GM10266 (cell line): ENCODE data around the gene NEDD4.

Source experiments
- DNase-seq: peaks from one replicate; pipeline ENCODE4 v3.0.0; 2012; ENCODE audit errors: extremely low spot score
- TF ChIP-seq, protein P1 (sequence below): IDR thresholded peaks from 2 replicates; pipeline ENCODE4 v1.5.1; 2012; ENCODE audit warnings: mild to moderate bottlenecking, low read depth; ENCODE audit not compliant: control insufficient read depth, insufficient read depth; ENCODE audit errors: missing control alignments

Gene NEDD4

DNA sequence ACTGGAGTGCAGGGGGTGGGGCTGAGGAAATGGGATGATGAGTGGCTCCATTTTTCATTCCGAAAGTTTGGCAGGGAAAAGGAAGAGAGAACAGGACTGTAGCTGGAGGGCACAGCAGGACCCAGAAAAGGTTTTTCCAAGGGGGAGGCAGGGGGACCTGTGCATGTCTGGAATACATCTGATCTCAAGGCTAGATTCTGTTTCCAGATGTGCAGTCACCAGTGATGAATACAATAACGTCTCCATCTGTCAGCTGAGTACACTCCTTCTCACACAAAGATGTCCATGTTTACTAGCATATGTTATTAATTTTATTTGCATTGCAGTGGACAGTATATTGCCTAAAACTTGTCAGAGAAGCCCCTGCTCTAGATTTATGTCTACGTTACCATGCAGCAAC is 210.5 kb downstream of the NEDD4 start:
- TF ChIP-seq, protein P1, sequence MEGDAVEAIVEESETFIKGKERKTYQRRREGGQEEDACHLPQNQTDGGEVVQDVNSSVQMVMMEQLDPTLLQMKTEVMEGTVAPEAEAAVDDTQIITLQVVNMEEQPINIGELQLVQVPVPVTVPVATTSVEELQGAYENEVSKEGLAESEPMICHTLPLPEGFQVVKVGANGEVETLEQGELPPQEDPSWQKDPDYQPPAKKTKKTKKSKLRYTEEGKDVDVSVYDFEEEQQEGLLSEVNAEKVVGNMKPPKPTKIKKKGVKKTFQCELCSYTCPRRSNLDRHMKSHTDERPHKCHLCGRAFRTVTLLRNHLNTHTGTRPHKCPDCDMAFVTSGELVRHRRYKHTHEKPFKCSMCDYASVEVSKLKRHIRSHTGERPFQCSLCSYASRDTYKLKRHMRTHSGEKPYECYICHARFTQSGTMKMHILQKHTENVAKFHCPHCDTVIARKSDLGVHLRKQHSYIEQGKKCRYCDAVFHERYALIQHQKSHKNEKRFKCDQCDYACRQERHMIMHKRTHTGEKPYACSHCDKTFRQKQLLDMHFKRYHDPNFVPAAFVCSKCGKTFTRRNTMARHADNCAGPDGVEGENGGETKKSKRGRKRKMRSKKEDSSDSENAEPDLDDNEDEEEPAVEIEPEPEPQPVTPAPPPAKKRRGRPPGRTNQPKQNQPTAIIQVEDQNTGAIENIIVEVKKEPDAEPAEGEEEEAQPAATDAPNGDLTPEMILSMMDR: no peak
- DNase-seq: no peak

DNA sequence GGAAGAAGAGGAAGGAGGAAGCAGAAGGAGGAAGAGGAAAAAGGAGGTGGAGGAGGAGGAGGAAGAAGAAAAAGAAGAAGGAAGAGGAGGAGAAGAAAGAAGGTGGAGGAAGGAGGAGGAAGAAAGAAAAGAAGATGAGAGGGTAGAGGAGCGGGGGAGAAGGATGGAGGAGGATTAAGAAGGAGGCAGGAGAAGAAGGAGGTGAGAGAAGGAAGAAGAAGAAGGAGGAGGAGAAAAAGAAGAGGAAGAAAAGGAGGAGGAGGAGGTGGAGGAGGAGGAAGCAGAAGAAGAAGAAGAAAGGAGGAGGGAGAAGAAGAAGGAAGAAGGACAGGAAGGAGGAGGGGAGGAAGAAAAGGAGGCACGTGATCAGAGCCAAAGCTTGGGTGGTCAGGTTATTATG is 213.1 kb downstream of the NEDD4 start:
- TF ChIP-seq, protein P1: no peak
- no peak for DNase-seq

DNA sequence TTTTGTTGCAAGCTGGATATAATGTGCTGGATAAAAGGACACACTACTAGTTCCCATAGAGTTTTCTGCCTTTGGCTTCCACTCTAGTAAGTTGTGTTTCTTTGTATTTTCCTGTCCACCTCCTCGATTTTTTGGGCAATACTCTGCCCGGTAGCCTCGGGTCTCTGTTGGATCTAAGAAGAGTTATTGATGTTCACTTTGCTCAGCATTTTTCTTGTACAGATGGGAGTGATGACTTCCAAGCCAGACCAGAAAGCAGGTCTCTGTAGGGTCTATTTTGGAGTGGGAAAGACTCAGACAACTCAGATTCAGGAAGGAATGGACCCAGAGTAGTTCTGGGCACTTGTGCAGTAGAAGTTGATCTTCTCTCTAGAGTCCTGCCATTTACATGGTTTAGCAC is 214.5 kb downstream of the NEDD4 start:
- TF ChIP-seq, protein P1: no peak
- DNase-seq: no peak
